ENCODE results near the gene ADAM12.

Gene ADAM12

DNA sequence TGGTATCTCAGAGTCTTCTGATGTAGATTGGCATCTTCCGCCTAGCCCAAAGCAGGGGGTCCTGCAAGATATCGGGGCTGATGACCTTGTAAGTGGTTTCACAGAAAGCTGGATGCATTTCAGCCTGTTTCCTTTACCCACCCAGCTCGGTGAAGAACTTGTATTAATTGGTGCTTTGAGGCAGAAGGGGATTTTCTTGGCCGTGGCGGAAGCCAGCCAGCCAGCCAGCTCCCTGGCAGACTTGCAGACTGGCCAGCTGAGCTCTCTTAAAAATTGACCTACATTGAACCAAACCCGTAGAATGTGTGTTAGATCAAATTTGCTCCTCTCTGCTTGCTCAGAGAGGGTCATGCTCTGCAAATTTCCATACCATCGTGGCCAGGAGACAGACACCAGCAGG is 218.4 kb downstream of the ADAM12 start:
- no peak for DNase-seq

DNA sequence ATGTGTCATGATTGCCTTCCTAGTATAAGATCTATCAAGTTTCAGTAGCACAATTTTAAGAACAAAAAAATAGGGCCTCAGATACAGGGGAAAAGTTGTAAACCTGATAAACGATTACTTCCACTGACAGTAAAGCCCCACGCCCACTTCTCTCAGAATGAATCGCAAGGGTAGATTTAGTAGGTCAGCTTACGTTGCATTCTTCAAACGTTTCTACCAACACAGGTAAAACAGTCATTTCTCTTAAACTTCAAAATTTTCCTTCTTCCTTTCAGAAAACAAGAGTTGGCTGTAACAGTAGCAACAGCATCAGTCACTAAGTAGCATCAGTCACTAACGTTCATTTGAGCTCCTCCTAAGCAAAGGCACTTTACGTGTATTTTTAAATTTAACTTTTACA is 221.5 kb downstream of the ADAM12 start:
- peak in 1 of 4 experiments; percentile 14 for DNase-seq

DNA sequence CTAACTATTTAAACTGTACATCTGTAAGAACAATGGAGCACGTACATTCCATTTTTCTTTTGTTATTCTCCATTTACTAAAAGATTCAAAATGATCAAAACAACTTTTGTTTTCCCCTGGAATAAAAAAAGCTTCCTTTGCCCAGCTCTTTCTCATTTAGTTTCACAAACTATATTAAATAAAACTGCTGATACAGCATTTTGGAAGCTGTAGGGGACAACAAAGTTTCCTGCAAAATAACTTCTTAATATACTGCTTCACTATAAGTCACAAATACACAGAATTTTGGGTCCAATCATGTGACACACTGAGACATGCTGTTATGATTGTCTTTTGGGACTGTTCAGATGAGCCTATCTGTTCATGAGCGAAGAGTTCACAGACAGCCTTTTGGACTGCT is 222.4 kb downstream of the ADAM12 start:
- DNase-seq: no peak

DNA sequence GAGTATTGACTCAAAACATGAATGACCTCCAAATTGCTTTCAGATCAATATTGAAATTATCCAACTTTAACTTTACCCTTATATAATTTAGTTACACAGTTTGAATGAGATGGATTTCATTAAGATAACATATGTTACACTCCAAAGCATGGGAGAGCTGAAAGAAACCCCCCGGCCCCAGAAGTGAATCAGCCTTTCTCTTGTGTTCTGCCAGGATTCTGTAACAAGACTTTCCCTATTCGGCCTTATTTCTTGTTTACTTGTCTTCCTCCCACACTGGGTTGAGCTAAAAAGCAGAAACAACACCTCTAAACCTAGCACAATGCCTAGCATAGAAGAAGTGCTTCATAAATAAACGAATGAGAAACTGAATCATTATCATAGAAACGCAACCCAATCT is 224.8 kb downstream of the ADAM12 start:
- no peak for DNase-seq

DNA sequence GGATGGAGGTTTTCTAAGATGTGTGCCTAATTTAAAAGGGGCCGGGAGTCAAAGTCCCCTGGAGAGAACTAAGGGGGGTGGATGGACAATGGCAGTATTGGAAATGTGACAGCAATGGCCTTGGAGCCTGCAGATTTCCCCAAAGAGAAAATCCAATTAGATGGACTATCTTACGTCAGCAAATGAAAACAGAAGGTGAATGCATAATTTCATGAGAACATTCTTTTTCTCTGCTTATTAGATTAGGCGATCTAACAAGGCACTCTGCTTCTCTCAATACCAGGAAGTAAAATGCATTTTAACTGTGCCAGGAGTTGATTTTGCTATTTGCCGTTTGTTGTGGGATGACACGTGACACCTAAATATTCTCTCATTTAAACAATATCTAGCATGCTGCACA is 226.6 kb downstream of the ADAM12 start:
- DNase-seq: no peak

DNA sequence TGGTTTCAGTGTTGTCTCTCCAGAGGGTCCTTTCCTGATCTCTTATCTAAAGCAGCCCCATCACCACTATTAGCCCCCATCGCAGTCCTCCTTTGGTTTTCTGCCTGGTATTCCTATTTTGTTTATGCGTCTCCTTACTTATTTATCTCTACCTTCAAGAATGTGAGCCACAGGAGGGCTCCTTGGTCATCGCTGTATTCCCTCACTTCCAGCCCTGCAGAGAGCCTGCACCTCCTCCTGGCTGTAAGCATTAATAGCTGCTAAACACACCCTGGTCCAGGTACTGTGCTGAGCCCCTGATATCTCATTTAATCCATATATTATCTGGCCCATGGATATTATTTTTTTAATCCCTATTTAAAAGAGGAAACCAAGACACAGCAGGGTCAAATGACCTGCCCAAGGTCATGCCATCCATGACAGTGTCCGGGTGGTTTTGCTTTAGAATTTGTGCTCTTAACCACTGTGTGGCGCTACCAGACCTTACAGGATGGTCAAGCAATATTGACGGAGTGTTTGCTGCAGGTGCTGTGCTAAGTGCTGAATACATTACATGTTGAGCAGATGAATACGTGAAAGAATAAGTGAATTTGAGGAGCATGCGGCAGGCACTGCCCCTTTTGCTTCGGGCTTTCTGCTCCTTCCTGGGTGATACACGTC is 227.2 kb downstream of the ADAM12 start:
- DNase-seq: no peak

- no peak for DNase-seq
Observed at GRCh38 chr10:126160571-126160970, 227.7 kb downstream of the ADAM12 start.

DNA sequence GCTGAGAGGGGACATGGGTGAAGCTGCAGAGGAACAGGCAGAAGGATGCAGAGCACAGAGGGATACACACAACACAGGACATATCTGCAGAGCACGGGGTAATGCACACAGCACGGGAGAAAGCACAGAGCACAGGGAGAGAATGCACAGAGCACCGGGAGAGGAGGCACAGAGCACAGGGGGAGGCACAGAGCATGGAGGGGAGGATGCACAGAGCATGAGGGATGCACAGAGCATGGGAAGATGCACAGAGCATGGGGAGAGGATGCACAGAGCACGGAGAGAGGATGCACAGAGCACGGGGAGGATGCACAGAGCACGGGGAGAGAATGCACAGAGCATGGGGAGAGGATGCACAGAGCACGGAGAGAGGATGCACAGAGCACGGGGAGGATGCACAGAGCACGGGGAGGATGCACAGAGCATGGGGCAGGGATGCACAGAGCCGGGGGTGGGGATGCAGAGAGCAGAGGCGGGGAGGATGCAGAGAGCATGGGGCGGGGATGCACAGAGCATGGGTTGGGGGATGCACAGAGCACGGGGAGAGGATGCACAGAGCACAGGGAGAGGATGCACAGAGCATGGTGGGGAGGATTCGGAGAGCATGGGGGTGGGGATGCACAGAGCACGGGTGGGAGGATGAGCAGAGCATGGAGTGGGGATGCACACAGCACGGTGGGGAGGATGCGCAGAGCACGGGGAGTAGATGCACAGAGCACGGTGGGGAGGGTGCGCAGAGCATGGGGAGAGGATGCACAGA is 230.0 kb downstream of the ADAM12 start:
- DNase-seq: no peak

DNA sequence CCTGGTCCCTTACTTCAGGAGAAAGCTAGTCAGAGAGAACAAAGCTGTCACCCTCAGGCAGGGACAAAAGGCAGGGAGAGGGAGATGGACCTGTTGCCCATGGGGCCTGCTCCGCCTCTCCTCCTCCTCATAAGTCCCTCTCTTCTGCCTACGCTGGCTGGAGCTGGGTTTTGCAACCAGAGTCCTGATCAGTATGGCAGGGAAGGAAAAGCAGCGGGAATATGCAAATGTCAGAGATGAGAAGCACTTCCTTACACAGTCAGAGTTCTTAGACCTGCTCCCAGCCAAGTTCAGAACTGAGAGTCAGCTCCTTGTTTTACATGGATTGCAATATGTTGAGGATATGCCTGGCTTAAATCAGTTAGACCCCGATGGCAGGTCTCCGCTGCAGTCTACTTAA is 231.1 kb downstream of the ADAM12 start:
- DNase-seq: no peak

GRCh38 chr10:126156503-126156902 is 231.8 kb downstream of the ADAM12 start:
- no peak for DNase-seq

DNA sequence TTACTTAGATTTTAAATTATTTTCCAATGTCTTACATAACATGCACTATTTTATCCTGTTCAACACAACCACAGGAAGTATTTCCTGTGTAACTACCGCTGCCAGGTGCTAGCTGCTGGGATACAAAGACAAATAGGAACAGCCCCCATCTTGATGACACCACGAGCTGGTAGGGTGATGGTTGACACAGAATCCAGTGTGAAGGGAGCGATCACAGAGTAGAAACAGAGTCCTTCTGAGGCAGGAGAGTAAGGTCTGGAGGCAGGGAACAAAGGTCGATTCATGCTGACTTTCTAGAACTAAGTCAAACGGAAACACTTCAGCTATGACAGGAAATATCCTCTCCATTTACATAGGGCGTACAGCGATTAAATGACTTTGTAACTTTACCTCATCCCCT is 232.3 kb downstream of the ADAM12 start:
- DNase-seq: no peak

DNA sequence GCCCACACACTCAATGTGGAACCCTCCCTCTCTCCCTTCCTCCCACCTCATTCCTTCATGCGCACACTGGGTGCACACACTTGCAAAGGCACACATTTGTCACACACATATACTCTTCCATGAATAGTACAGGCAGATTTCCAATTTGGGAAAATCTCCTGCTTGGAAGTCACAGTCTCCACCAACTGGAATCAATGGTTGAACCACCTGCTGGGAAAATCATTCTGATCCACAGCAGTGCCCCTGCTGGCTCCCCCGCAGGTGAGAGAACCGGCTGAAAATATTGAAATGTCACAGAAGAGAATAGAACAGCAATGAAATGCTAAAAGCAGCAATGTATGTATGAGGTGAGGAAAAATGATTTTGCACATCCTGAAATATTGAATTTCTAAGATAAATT is 232.7 kb downstream of the ADAM12 start:
- no peak for DNase-seq

- DNase-seq: no peak
Observed at GRCh38 chr10:126153711-126154628, 234.3 kb downstream of the ADAM12 start.

GRCh38 chr10:126147866-126148587 is 240.2 kb downstream of the ADAM12 start:
- no peak for DNase-seq

GRCh38 chr10:126146771-126147170 is 241.5 kb downstream of the ADAM12 start:
- DNase-seq: no peak

GRCh38 chr10:126143117-126143516 is 245.2 kb downstream of the ADAM12 start:
- DNase-seq: no peak

GRCh38 chr10:126140746-126141273 is 247.5 kb downstream of the ADAM12 start:
- no peak for DNase-seq

GRCh38 chr10:126137562-126138221 is 250.6 kb downstream of the ADAM12 start:
- DNase-seq: no peak

- no peak for DNase-seq
Observed at GRCh38 chr10:126135941-126136595, 252.2 kb downstream of the ADAM12 start.

DNA sequence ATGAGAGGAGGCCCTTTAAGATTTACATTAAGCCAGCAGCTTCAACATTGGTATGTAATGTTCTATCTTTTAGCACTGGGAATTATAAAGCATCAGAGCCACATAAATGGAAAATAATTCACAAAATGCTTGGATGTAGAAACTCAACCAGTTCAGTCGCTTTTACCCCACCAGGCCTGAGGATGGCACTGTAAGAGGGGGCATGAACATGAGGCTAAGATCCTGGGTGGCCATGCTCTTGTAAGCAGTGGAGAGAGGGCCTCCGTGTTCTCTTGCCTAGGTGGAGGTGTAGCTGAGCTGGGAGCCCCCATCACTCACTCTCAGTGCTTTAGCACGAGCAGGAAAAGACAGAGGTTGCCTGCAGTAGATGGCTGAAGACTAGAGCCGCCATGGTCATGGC is 253.1 kb downstream of the ADAM12 start:
- no peak for DNase-seq

- DNase-seq: no peak
Observed at GRCh38 chr10:126133906-126134656, 254.2 kb downstream of the ADAM12 start.
